Thoracic aorta (tissue), 2 donors: ENCODE results near the gene FAM72A. TPM values are rescaled to one million over a fixed set of nuclear protein-coding genes. Genes with fewer than 3 reads are reported as not detected.

ENCODE experiments used
- ATAC-seq: fragments of 150-250 bp; one replicate; pipeline ENCODE4 v1.8.0; 2017; ENCODE audit warnings: low read depth; ENCODE audit not compliant: insufficient number of reproducible peaks, low FRiP score
- DNase-seq: peaks from one replicate; pipeline ENCODE4 v3.0.0-alpha.2; 2020; ENCODE audit warnings: low spot score
- H3K27ac ChIP-seq, 2 donors: fragments of 200-600 bp; sonication (generic); 1 replicate in 1 of 2; 2 replicates in 1 of 2; pipeline ENCODE4 v1.5.1; 2016; ENCODE audit warnings: mild to moderate bottlenecking in 2 of 2, moderate library complexity in 2 of 2
- H3K27me3 ChIP-seq: fragments of 200-600 bp; sonication (generic); replicated peaks from 2 replicates; pipeline ENCODE4 v1.6.0; 2016; ENCODE audit warnings: mild to moderate bottlenecking; ENCODE audit not compliant: insufficient read depth
- H3K36me3 ChIP-seq: fragments of 200-600 bp; sonication (generic); one replicate; pipeline ENCODE4 v1.5.1; 2016
- H3K4me1 ChIP-seq, 2 donors: fragments of 200-600 bp; sonication (generic); 1 replicate in 1 of 2; 2 replicates in 1 of 2; pipeline versions ENCODE4 v1.5.1 to v1.6.0; 2016; ENCODE audit warnings: low read depth in 2 of 2, mild to moderate bottlenecking in 1 of 2; ENCODE audit not compliant: control insufficient read depth in 1 of 2
- H3K4me3 ChIP-seq: fragments of 200-600 bp; sonication (generic); 2 replicates; pipeline ENCODE4 v1.5.1; 2016; ENCODE audit warnings: mild to moderate bottlenecking
- H3K9me3 ChIP-seq: fragments of 200-600 bp; sonication (generic); 2 replicates; pipeline ENCODE4 v1.5.1; 2016
- total RNA-seq, 2 donors: library from RNA; depleted of rRNA; stranded (reverse); fragments of >200 nt; gene quantifications; one replicate each; pipeline versions ENCODE4 v1.1.0 to v1.2.3, GENCODE V29; 2016
- TF ChIP-seq, protein P1 (sequence below): fragments of 200-600 bp; sonication (generic); IDR thresholded peaks from one replicate; pipeline ENCODE4 v1.5.1; 2019; ENCODE audit warnings: antibody characterized with exemption

The FAM72A gene
- total RNA-seq, 2 donors from 2014 or later = 2.8 to 4.9 TPM

DNA sequence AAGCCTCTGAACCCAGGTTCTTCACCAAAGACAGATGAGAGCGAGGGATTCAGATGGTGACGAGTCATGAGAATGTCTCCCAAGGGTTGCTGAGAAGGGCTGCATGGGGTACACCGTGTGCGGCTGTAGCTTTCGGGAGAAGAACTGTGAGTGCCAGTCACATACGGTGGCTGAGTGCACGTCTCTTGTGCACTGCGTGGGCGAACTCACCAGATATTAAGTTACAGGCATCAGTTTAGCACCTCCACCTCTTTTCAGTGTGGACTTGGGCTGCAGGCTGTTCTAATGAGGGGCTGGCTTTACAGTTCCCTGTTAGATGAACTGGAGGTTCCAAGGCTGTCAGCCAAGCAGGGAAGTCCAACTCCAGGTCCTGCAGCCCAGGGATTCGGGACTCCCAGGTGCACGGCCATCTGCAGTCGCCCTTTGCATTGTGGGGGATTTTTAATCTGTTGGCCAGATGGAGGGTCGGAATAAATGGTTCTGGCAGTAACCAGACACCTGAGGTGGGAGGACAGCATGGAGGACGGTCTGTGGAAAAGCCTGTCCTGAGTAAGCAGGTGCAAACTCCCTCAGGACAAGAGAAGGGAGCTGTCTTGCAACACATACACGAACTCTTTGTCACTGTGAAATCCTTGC lies 59.0 kb downstream of the FAM72A start:
- ATAC-seq (no peak), DNase-seq (no peak)
- Histone ChIP-seq H3K27me3 (no peaks in the 10 kb centered on the region), H3K4me3 (no peak overlapping the region), H3K9me3 (no peaks in the 10 kb centered on the region), H3K36me3 (no peaks in the 10 kb centered on the region), H3K27ac (no peak overlapping the region), H3K4me1 (no peaks in the 10 kb centered on the region)
- TF ChIP-seq, protein P1, sequence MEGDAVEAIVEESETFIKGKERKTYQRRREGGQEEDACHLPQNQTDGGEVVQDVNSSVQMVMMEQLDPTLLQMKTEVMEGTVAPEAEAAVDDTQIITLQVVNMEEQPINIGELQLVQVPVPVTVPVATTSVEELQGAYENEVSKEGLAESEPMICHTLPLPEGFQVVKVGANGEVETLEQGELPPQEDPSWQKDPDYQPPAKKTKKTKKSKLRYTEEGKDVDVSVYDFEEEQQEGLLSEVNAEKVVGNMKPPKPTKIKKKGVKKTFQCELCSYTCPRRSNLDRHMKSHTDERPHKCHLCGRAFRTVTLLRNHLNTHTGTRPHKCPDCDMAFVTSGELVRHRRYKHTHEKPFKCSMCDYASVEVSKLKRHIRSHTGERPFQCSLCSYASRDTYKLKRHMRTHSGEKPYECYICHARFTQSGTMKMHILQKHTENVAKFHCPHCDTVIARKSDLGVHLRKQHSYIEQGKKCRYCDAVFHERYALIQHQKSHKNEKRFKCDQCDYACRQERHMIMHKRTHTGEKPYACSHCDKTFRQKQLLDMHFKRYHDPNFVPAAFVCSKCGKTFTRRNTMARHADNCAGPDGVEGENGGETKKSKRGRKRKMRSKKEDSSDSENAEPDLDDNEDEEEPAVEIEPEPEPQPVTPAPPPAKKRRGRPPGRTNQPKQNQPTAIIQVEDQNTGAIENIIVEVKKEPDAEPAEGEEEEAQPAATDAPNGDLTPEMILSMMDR = no peak

DNA sequence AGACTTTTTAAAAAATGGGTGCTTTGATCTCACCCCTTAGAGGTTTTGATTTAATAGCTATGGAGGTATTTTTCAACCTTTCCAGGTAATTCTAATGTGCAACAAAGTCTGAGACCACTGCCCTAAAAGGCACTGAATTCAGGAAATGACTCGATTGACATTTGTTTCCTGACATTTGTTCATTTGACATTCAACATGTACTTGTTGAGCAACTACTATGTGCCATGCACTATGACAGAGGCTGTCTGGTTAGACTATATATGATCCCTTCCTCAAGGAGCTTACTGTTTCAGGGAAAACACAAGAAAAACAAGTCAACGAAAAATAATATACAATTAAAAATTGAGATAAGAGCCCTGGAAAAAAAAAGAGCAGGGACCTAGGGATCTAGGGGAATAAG lies 59.9 kb downstream of the FAM72A start:
- no peaks in the 10 kb centered on the region for H3K4me1 ChIP-seq
- H3K36me3 ChIP-seq = no peaks in the 10 kb centered on the region
- ATAC-seq = no peak
- TF ChIP-seq, protein P1 = no peak
- no peak for DNase-seq
- no peaks in the 10 kb centered on the region for H3K9me3 ChIP-seq
- no peaks in the 10 kb centered on the region for H3K27me3 ChIP-seq
- H3K27ac ChIP-seq = no peak overlapping the region
- no peak overlapping the region for H3K4me3 ChIP-seq

DNA sequence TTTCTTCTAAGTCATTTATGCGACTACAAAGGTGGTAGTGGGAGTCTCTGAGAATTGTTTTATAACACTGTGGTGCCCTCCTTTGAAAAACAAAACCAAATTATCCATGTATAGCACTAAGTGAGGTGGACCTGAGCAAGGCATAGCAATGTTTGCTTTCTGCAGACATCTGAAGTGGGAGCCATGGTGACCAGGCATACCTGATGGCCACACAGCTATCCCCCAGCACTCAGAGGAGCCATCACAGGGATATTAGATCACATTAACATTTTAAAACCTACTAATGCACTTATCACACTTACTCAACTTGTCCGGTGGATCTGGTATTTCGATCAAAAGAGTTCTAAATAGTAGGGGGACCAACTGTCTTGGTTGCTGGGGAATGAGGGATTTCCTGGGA lies 60.6 kb downstream of the FAM72A start:
- Histone ChIP-seq H3K9me3 (no peaks in the 10 kb centered on the region), H3K4me3 (no peak overlapping the region), H3K27ac (no peak overlapping the region), H3K36me3 (no peaks in the 10 kb centered on the region), H3K4me1 (no peaks in the 10 kb centered on the region), H3K27me3 (no peaks in the 10 kb centered on the region)
- TF ChIP-seq, protein P1 = no peak
- ATAC-seq (no peak), DNase-seq (no peak)

DNA sequence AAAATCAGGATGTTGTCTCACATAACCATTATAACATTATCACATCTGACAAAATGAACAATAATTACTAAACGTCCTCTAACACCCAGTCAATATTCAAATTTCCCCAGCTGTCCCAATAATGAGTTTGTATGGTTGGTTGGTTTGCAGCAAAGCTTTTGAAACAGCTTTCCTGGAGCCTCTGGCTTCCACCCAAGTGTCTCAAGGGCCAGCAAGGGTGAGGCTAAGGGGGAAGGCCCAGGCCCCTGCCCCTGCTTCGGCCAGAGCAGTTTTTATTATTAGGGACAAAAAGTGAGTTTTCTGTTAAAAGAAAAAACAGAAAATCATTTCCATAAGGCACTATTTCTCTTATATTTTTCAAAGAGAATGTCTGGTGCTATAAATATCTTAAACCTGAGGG lies 66.4 kb downstream of the FAM72A start:
- TF ChIP-seq, protein P1 = no peak

More for the DNA sequence above, 66.4 kb downstream of the FAM72A start:
- H3K4me1 ChIP-seq = no peaks in the 10 kb centered on the region
- DNase-seq (no peak), ATAC-seq (no peak)
- H3K9me3 ChIP-seq = no peaks in the 10 kb centered on the region
- H3K4me3 ChIP-seq = no peak overlapping the region
- H3K36me3 ChIP-seq = no peaks in the 10 kb centered on the region
- no peaks in the 10 kb centered on the region for H3K27me3 ChIP-seq
- no peak overlapping the region for H3K27ac ChIP-seq

Other genes starting within 250 kb of the FAM72A start
- gene RAB7B, start 199.4 kb downstream of the FAM72A start, total RNA-seq = 10 to 100 TPM in 1 of 2 donors, 1 to 10 TPM in 1; 2.5 to 12.0 TPM
- gene CTSE, start 178.9 kb downstream of the FAM72A start, total RNA-seq = 10 to 100 TPM in 1 of 2 donors, not detected in 1; 22.2 TPM
- gene RHEX, start 149.7 kb downstream of the FAM72A start, total RNA-seq = 10 to 100 TPM in 1 of 2 donors, 1 to 10 TPM in 1; 6.1 to 36.7 TPM
- not detected for gene AVPR1B, start 85.5 kb downstream of the FAM72A start, total RNA-seq
- 10 to 100 TPM; 70.8 to 86.4 TPM for gene SRGAP2, start 702 bp upstream of the FAM72A start, total RNA-seq